Smooth muscle cell (in vitro differentiated cells): Measurements from ENCODE around the gene SLC17A9. TPM values are rescaled to one million over a fixed set of nuclear protein-coding genes. Genes with fewer than 3 reads are reported as not detected.

Source experiments
- DNase-seq: peaks from one replicate; lab custom pipeline; 2025; ENCODE audit not compliant: unreplicated experiment; lab: John Stamatoyannopoulos, UW
- H2AFZ ChIP-seq: fragments of 200-600 bp; sonication (generic); 2 replicates; pipeline ENCODE4 v1.6.0; 2016; ENCODE audit warnings: antibody characterized with exemption, low read depth, mild to moderate bottlenecking
- H3F3A ChIP-seq: fragments of 200-600 bp; sonication (generic); 2 replicates; pipeline ENCODE4 v1.6.0; 2017; ENCODE audit warnings: antibody characterized with exemption, low read depth
- H3K27ac ChIP-seq: fragments of 200-600 bp; sonication (generic); 2 replicates; pipeline ENCODE4 v1.5.1; 2016; ENCODE audit warnings: low read depth, mild to moderate bottlenecking
- H3K27me3 ChIP-seq: fragments of 200-600 bp; sonication (generic); 2 replicates; pipeline ENCODE4 v1.6.1; 2016; ENCODE audit warnings: low read depth, mild to moderate bottlenecking
- H3K36me3 ChIP-seq: fragments of 200-600 bp; sonication (generic); 2 replicates; pipeline ENCODE4 v1.5.1; 2016; ENCODE audit warnings: low read depth
- H3K4me1 ChIP-seq: fragments of 200-600 bp; sonication (generic); 2 replicates; pipeline ENCODE4 v1.5.1; 2016; ENCODE audit warnings: low read depth
- H3K4me2 ChIP-seq: fragments of 200-600 bp; sonication (generic); 2 replicates; pipeline ENCODE4 v1.6.0; 2016; ENCODE audit warnings: mild to moderate bottlenecking
- H3K4me3 ChIP-seq: fragments of 200-600 bp; sonication (generic); 2 replicates; pipeline ENCODE4 v1.5.1; 2016; ENCODE audit warnings: mild to moderate bottlenecking
- H3K79me2 ChIP-seq: fragments of 200-600 bp; sonication (generic); 2 replicates; pipeline ENCODE4 v1.6.0; 2016; ENCODE audit warnings: low read depth, mild to moderate bottlenecking
- H3K9ac ChIP-seq: fragments of 200-600 bp; sonication (generic); 2 replicates; pipeline ENCODE4 v1.6.0; 2016; ENCODE audit warnings: low read depth
- H3K9me3 ChIP-seq: fragments of 200-600 bp; sonication (generic); replicated peaks from 2 replicates; pipeline ENCODE4 v1.5.1; 2016; ENCODE audit warnings: low read depth
- H4K20me1 ChIP-seq: fragments of 200-600 bp; sonication (generic); 2 replicates; pipeline ENCODE4 v1.6.0; 2016; ENCODE audit warnings: low read depth
- WGBS: methylation state at CpG from one replicate; pipeline ENCODE4 v1.1.7; 2016; ENCODE audit warnings: low lambda C conversion rate; 5-methylcytosine and 5-hydroxymethylcytosine counted together
- polyA plus RNA-seq: library from polyadenylated mRNA; unstranded; fragments of >200 nt; fragmentation: Nextera tagmentation; extraction: Ambion mirVana; gene quantifications from 2 replicates; pipeline ENCODE4 v1.2.1, GENCODE V29; 2016
- total RNA-seq: library from RNA; depleted of rRNA; stranded (reverse); fragments of >200 nt; gene quantifications from 2 replicates; pipeline ENCODE4 v1.2.3, GENCODE V29; 2014
- TF ChIP-seq, protein P1 (sequence below): fragments of 200-600 bp; sonication (generic); IDR thresholded peaks from 2 replicates; pipeline ENCODE4 v1.5.1; 2017; ENCODE audit warnings: borderline replicate concordance, mild to moderate bottlenecking, antibody characterized with exemption; ENCODE audit not compliant: insufficient read depth, poor library complexity, severe bottlenecking

The SLC17A9 gene
- total and polyA plus RNA-seq, 2 experiments from 2014 or later, result 32.5 to 96.7 TPM

DNA sequence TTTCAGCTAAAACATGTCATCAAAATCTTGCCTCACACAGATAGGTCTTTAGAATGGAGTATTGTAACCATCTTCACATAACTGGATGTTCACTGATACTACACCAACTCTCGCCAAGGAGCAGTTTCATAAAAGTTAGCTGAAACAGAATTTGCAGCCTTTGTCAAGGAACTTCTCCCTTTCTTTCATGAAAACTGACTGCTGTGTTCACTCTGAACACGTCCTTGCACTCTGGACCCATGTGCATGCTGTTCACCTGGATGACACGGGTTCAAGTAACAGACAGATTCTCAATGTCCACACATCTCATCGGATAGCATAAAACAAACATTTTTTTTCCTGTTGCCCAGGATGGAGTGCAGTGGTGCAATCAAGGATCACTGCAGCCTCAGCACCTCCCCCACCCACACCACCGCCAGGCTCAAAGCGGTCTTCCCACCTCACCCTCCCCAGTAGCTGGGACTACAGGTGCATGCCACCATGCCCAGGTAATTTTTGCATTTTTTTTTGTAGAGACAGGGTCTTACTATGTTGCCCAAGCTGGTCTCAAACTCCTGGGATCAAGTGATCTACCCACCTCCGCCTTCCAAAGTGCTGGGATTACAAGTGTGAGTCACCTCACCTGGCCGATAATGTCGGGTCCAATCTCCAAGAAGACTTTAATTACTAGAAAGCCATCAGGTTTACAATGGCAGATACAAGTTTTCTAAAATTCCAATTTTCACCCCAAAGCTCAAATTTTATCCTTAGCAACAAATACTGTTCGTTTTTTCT lies 35.6 kb upstream of the SLC17A9 start:
- no peak overlapping the region for H2AFZ ChIP-seq
- DNase-seq, result no peak
- peaks cover 100% of the 10 kb centered on the region for H4K20me1 ChIP-seq
- no peaks in the 10 kb centered on the region for H3F3A ChIP-seq
- no peaks in the 10 kb centered on the region for H3K36me3 ChIP-seq
- H3K9ac ChIP-seq, result no peak overlapping the region
- H3K4me3 ChIP-seq, result no peak overlapping the region
- peaks cover 45% of the 10 kb centered on the region for H3K4me1 ChIP-seq
- no peaks in the 10 kb centered on the region for H3K9me3 ChIP-seq
- H3K27me3 ChIP-seq, result no peaks in the 10 kb centered on the region
- no peak overlapping the region for H3K4me2 ChIP-seq
- TF ChIP-seq, protein P1, sequence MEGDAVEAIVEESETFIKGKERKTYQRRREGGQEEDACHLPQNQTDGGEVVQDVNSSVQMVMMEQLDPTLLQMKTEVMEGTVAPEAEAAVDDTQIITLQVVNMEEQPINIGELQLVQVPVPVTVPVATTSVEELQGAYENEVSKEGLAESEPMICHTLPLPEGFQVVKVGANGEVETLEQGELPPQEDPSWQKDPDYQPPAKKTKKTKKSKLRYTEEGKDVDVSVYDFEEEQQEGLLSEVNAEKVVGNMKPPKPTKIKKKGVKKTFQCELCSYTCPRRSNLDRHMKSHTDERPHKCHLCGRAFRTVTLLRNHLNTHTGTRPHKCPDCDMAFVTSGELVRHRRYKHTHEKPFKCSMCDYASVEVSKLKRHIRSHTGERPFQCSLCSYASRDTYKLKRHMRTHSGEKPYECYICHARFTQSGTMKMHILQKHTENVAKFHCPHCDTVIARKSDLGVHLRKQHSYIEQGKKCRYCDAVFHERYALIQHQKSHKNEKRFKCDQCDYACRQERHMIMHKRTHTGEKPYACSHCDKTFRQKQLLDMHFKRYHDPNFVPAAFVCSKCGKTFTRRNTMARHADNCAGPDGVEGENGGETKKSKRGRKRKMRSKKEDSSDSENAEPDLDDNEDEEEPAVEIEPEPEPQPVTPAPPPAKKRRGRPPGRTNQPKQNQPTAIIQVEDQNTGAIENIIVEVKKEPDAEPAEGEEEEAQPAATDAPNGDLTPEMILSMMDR, result no peak
- no peak overlapping the region for H3K27ac ChIP-seq
- WGBS, result 86% methylated on average over 10 of the region's 10 CpGs
- peaks cover 100% of the 10 kb centered on the region for H3K79me2 ChIP-seq

- peaks cover 45% of the 10 kb centered on the region for H3K4me1 ChIP-seq
- WGBS, result 77% methylated on average over 3 of the region's 3 CpGs
- no peak overlapping the region for H3K4me2 ChIP-seq
- no peaks in the 10 kb centered on the region for H3F3A ChIP-seq
- peak overlapping the region; percentile 2 for H3K9ac ChIP-seq
- H3K9me3 ChIP-seq, result no peaks in the 10 kb centered on the region
- H2AFZ ChIP-seq, result no peak overlapping the region
- H3K27me3 ChIP-seq, result no peaks in the 10 kb centered on the region
- peaks cover 100% of the 10 kb centered on the region for H3K79me2 ChIP-seq
- no peak overlapping the region for H3K4me3 ChIP-seq
- H3K27ac ChIP-seq, result no peak overlapping the region
- H4K20me1 ChIP-seq, result peaks cover 100% of the 10 kb centered on the region
- no peaks in the 10 kb centered on the region for H3K36me3 ChIP-seq
- TF ChIP-seq, protein P1, result no peak
- DNase-seq, result no peak
These were observed 34.8 kb upstream of the SLC17A9 start for GRCh38 chr20:62917720-62918119.

DNA sequence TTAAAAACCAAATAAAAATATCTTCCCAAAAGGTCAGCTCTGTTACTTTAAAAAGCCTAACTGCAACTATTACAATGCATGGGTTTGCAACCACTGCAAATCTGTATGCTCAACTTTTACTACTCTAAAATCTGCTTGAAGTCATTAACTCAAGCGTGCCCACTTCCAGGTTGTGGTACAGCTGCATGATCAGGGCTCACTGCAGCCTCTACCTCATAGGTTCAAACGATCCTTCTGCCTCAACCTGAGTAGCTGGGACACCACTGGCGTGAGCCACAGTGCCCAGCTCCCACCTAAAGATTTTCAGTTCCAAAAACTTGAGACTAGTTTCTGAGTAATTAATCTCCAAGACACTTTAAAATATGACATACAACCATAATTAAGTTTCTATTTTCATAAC lies 34.4 kb upstream of the SLC17A9 start:
- no peaks in the 10 kb centered on the region for H3K27me3 ChIP-seq
- DNase-seq, result no peak
- no peaks in the 10 kb centered on the region for H3K36me3 ChIP-seq
- H3K79me2 ChIP-seq, result peaks cover 100% of the 10 kb centered on the region
- H3K4me2 ChIP-seq, result no peak overlapping the region
- H4K20me1 ChIP-seq, result peaks cover 100% of the 10 kb centered on the region
- no peak overlapping the region for H3K27ac ChIP-seq
- no peak overlapping the region for H3K9ac ChIP-seq
- no peaks in the 10 kb centered on the region for H3F3A ChIP-seq
- TF ChIP-seq, protein P1, result no peak
- H2AFZ ChIP-seq, result no peak overlapping the region
- H3K9me3 ChIP-seq, result no peaks in the 10 kb centered on the region
- WGBS, result 77% methylated on average over 3 of the region's 3 CpGs
- peaks cover 45% of the 10 kb centered on the region for H3K4me1 ChIP-seq
- H3K4me3 ChIP-seq, result no peak overlapping the region

GRCh38 chr20:62918831-62919230 lies 33.7 kb upstream of the SLC17A9 start:
- no peak overlapping the region for H3K4me2 ChIP-seq
- H3K4me1 ChIP-seq, result peaks cover 50% of the 10 kb centered on the region
- H4K20me1 ChIP-seq, result peaks cover 100% of the 10 kb centered on the region

More at GRCh38 chr20:62918831-62919230, 33.7 kb upstream of the SLC17A9 start:
- peaks cover 100% of the 10 kb centered on the region for H3K79me2 ChIP-seq
- DNase-seq, result no peak
- H3K27me3 ChIP-seq, result no peaks in the 10 kb centered on the region
- no peaks in the 10 kb centered on the region for H3K9me3 ChIP-seq
- H2AFZ ChIP-seq, result no peak overlapping the region
- no peak overlapping the region for H3K9ac ChIP-seq
- no peak overlapping the region for H3K27ac ChIP-seq
- H3K36me3 ChIP-seq, result no peaks in the 10 kb centered on the region
- no peak overlapping the region for H3K4me3 ChIP-seq
- 82% methylated on average over 6 of the region's 6 CpGs for WGBS
- peaks cover 5% of the 10 kb centered on the region for H3F3A ChIP-seq
- TF ChIP-seq, protein P1, result no peak
